Measurements from ENCODE around the gene DSCAM. TPM values are rescaled to one million over a fixed set of nuclear protein-coding genes. Genes with fewer than 3 reads are reported as not detected.

The DSCAM gene
- total RNA-seq, 2 experiments from 2014 or later = not detected

- intact Hi-C loops (cut with DNase I, micrococcal nuclease) = no loop called here
These were observed 342.1 kb downstream of the DSCAM start for GRCh38 chr21:40504825-40505224.

GRCh38 chr21:40496116-40496515 is 350.8 kb downstream of the DSCAM start:
- Histone ChIP-seq H3K27ac (ENCODE audit: low read depth in 1 of 2, low read length in 2 of 2) (no peak overlapping the region), H3K27me3 (ENCODE audit: control insufficient read depth in 1 of 2, insufficient read depth in 2 of 2, low read length in 2 of 2) (no peaks in the 10 kb centered on the region), H3K36me3 (ENCODE audit: insufficient read depth, low read length) (no peaks in the 10 kb centered on the region), H3K4me3 (ENCODE audit: low read length) (no peak overlapping the region), H3K4me1 (ENCODE audit: insufficient read depth, low read length) (no peaks in the 10 kb centered on the region), H3K9me3 (ENCODE audit: control insufficient read depth in 1 of 2, insufficient read depth in 1 of 2, low read length in 2 of 2) (peaks cover 3 to 10% of the 10 kb centered on the region in 2 experiments)
- Mint-ChIP-seq H3K9me3 (peaks cover 10% of the 10 kb centered on the region), H3K27ac (no peak overlapping the region), H3K27me3 (no peaks in the 10 kb centered on the region), H3K36me3 (ENCODE audit: low read depth) (no peaks in the 10 kb centered on the region), H3K4me3 (no peak overlapping the region), H3K4me1 (ENCODE audit: low read depth) (no peaks in the 10 kb centered on the region)
- intact Hi-C loops (cut with DNase I, micrococcal nuclease) = no loop called here
- CTCF ChIA-PET = no interaction called here
- POLR2A ChIA-PET = no interaction called here
- no peak for DNase-seq
- no peak for TF ChIP-seq CTCF (IDR thresholded peaks at IDR 0.05)
- ATAC-seq (ENCODE audit: poor library complexity) = no peak

More at GRCh38 chr21:40504825-40505224, 342.1 kb downstream of the DSCAM start:
- Mint-ChIP-seq H3K36me3 (ENCODE audit: low read depth) (no peaks in the 10 kb centered on the region), H3K9me3 (no peaks in the 10 kb centered on the region), H3K4me1 (ENCODE audit: low read depth) (no peaks in the 10 kb centered on the region), H3K27me3 (no peaks in the 10 kb centered on the region), H3K27ac (no peak overlapping the region), H3K4me3 (no peak overlapping the region)
- ChIA-PET POLR2A (no interaction called here), CTCF (no interaction called here)
- no peaks in the 10 kb centered on the region for H3K4me1 ChIP-seq (ENCODE audit: insufficient read depth, low read length)
- ATAC-seq (ENCODE audit: poor library complexity) (no peak), DNase-seq (no peak)
- no peaks in the 10 kb centered on the region for H3K27me3 ChIP-seq (ENCODE audit: control insufficient read depth in 1 of 2, insufficient read depth in 2 of 2, low read length in 2 of 2)
- no peak overlapping the region for H3K27ac ChIP-seq (ENCODE audit: low read depth in 1 of 2, low read length in 2 of 2)
- H3K36me3 ChIP-seq (ENCODE audit: insufficient read depth, low read length) = no peaks in the 10 kb centered on the region
- H3K9me3 ChIP-seq (ENCODE audit: control insufficient read depth in 1 of 2, insufficient read depth in 1 of 2, low read length in 2 of 2) = peaks cover 0 to 5% of the 10 kb centered on the region in 2 experiments
- H3K4me3 ChIP-seq (ENCODE audit: low read length) = no peak overlapping the region
- TF ChIP-seq CTCF (IDR thresholded peaks at IDR 0.05) = no peak

GRCh38 chr21:40490408-40490807 is 356.6 kb downstream of the DSCAM start:
- H3K4me1 ChIP-seq (ENCODE audit: insufficient read depth, low read length) = no peaks in the 10 kb centered on the region
- ChIA-PET POLR2A (no interaction called here), CTCF (no interaction called here)
- Mint-ChIP-seq H3K27ac (no peak overlapping the region), H3K9me3 (peaks cover 11% of the 10 kb centered on the region), H3K36me3 (ENCODE audit: low read depth) (no peaks in the 10 kb centered on the region), H3K4me3 (no peak overlapping the region), H3K27me3 (no peaks in the 10 kb centered on the region), H3K4me1 (ENCODE audit: low read depth) (no peaks in the 10 kb centered on the region)
- TF ChIP-seq CTCF (IDR thresholded peaks at IDR 0.05) = no peak
- peaks cover 7 to 10% of the 10 kb centered on the region in 2 experiments for H3K9me3 ChIP-seq (ENCODE audit: control insufficient read depth in 1 of 2, insufficient read depth in 1 of 2, low read length in 2 of 2)
- no peak overlapping the region for H3K27ac ChIP-seq (ENCODE audit: low read depth in 1 of 2, low read length in 2 of 2)
- H3K4me3 ChIP-seq (ENCODE audit: low read length) = no peak overlapping the region
- DNase-seq = no peak
- intact Hi-C loops (cut with DNase I, micrococcal nuclease) = no loop called here
- no peaks in the 10 kb centered on the region for H3K27me3 ChIP-seq (ENCODE audit: control insufficient read depth in 1 of 2, insufficient read depth in 2 of 2, low read length in 2 of 2)
- no peak for ATAC-seq (ENCODE audit: poor library complexity)
- no peaks in the 10 kb centered on the region for H3K36me3 ChIP-seq (ENCODE audit: insufficient read depth, low read length)
